ENCODE measurements around the gene BMPER. TPM values are rescaled to one million over a fixed set of nuclear protein-coding genes. Genes with fewer than 3 reads are reported as not detected.

Gene BMPER
- total RNA-seq, 3 donors from 2014 or later (not counting 1 experiment from before 2014, with no cell fraction given): 0.32 to 0.64 (median 0.50) TPM

DNA sequence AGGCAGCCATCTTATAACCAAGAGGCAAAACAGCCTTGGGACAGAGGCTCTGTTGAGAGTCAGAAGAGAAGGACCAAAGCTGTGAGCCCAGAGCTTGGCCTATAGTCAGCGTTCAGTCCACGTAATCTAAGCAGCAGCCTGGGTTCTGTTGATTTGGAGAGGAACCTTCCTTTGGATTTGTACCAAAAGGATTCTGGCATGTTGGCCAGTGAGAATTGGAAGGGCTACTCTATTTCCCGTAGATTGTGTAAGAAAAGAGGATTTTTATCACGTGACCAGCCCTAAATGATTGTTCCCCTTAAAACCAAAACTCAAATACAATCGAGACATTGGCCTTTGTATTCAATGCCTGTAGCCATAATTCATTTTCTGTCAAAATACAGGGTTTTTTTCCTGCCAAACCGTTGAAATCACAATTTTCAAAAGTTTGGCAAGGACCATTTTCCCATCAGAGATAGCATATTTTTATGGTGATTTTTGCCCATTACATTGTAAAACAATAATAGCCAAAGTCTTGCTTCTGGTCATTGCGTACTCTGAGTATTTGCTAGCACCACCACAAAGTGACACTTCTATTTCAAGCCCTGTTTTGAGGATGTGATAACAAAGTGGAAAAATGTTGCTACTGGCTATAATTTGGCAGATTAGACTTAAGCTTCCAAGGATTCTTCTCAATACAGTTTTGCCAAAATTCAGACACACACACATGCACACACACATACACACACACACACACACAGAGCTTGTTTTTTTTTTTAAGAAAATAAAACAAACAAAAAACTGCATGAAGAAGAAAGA, 23.1 kb upstream of the BMPER start:
- WGBS (ENCODE audit: insufficient coverage): 80% methylated on average over 5 of the region's 7 CpGs
- H3K36me3 ChIP-seq (ENCODE audit: control insufficient read depth, insufficient read depth, low read length): no peaks in the 10 kb centered on the region
- H3K27me3 ChIP-seq (ENCODE audit: control insufficient read depth, insufficient read depth, low read length): no peaks in the 10 kb centered on the region
- H3K4me1 ChIP-seq (ENCODE audit: control insufficient read depth, insufficient read depth, low read length): no peaks in the 10 kb centered on the region
- H3K36me3 Mint-ChIP-seq: no peaks in the 10 kb centered on the region
- peaks cover 0 to 6% of the 10 kb centered on the region in 2 donors for H3K4me1 Mint-ChIP-seq
- no peak for TF ChIP-seq CTCF (IDR thresholded peaks at IDR 0.05)
- ATAC-seq: no peak
- no peak for DNase-seq
- H3K27ac Mint-ChIP-seq: no peak overlapping the region
- no peak overlapping the region for H3K27ac ChIP-seq (ENCODE audit: low read length)
- H3K27me3 Mint-ChIP-seq (ENCODE audit: low read depth in 2 of 2): peaks cover 2 to 7% of the 10 kb centered on the region in 2 donors
- H3K4me3 Mint-ChIP-seq: no peak overlapping the region
- H3K9me3 Mint-ChIP-seq: no peaks in the 10 kb centered on the region
- H3K4me3 ChIP-seq (ENCODE audit: low read length): no peak overlapping the region
- H3K9me3 ChIP-seq (ENCODE audit: control insufficient read depth, insufficient read depth, low read length): no peaks in the 10 kb centered on the region
- intact Hi-C loops (cut with micrococcal nuclease): no loop called here

- ATAC-seq (no peak), DNase-seq (no peak)
- 5% methylated on average over 2 of the region's 3 CpGs for WGBS (ENCODE audit: insufficient coverage)
- Histone ChIP-seq H3K36me3 (ENCODE audit: control insufficient read depth, insufficient read depth, low read length) (no peaks in the 10 kb centered on the region), H3K4me3 (ENCODE audit: low read length) (no peak overlapping the region), H3K4me1 (ENCODE audit: control insufficient read depth, insufficient read depth, low read length) (no peaks in the 10 kb centered on the region), H3K27me3 (ENCODE audit: control insufficient read depth, insufficient read depth, low read length) (no peaks in the 10 kb centered on the region), H3K9me3 (ENCODE audit: control insufficient read depth, insufficient read depth, low read length) (no peaks in the 10 kb centered on the region), H3K27ac (ENCODE audit: low read length) (no peak overlapping the region)
- peaks cover 0 to 6% of the 10 kb centered on the region in 2 donors for H3K4me1 Mint-ChIP-seq
- H3K36me3 Mint-ChIP-seq: no peaks in the 10 kb centered on the region
- TF ChIP-seq CTCF (IDR thresholded peaks at IDR 0.05): no peak
- no peaks in the 10 kb centered on the region for H3K9me3 Mint-ChIP-seq
- no peak overlapping the region for H3K4me3 Mint-ChIP-seq
- peaks cover 2 to 7% of the 10 kb centered on the region in 2 donors for H3K27me3 Mint-ChIP-seq (ENCODE audit: low read depth in 2 of 2)
- intact Hi-C loops (cut with micrococcal nuclease): no loop called here
- no peak overlapping the region for H3K27ac Mint-ChIP-seq
Measured at GRCh38 chr7:33882950-33883670, 22.2 kb upstream of the BMPER start.

DNA sequence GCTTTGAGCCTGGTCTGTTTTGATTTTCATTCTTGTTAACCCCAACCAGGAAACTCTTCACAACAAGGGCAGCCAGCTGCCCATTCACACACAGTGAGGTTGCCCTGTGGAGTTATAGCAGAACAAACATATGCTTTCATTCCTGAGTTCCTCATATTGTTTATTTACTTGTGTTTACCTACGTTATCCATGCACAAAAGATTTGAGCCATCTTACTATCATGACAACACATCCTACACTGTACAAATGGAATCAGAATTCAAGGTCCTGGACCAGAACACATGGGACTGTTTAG, 21.7 kb upstream of the BMPER start:
- H3K27me3 Mint-ChIP-seq (ENCODE audit: low read depth in 2 of 2): peaks cover 2 to 7% of the 10 kb centered on the region in 2 donors
- Histone ChIP-seq H3K4me3 (ENCODE audit: low read length) (no peak overlapping the region), H3K9me3 (ENCODE audit: control insufficient read depth, insufficient read depth, low read length) (no peaks in the 10 kb centered on the region), H3K27me3 (ENCODE audit: control insufficient read depth, insufficient read depth, low read length) (no peaks in the 10 kb centered on the region), H3K36me3 (ENCODE audit: control insufficient read depth, insufficient read depth, low read length) (no peaks in the 10 kb centered on the region), H3K27ac (ENCODE audit: low read length) (no peak overlapping the region), H3K4me1 (ENCODE audit: control insufficient read depth, insufficient read depth, low read length) (no peaks in the 10 kb centered on the region)
- 23% methylated on average over 1 of the region's 1 CpG for WGBS (ENCODE audit: insufficient coverage)
- H3K27ac Mint-ChIP-seq: no peak overlapping the region
- TF ChIP-seq CTCF (IDR thresholded peaks at IDR 0.05): no peak
- H3K4me3 Mint-ChIP-seq: no peak overlapping the region
- no peak for ATAC-seq
- intact Hi-C loops (cut with micrococcal nuclease): no loop called here
- no peaks in the 10 kb centered on the region for H3K9me3 Mint-ChIP-seq
- H3K4me1 Mint-ChIP-seq: peaks cover 0 to 6% of the 10 kb centered on the region in 2 donors
- DNase-seq: no peak
- H3K36me3 Mint-ChIP-seq: no peaks in the 10 kb centered on the region
